Measurements from ENCODE around the gene ZBP1.

DNA sequence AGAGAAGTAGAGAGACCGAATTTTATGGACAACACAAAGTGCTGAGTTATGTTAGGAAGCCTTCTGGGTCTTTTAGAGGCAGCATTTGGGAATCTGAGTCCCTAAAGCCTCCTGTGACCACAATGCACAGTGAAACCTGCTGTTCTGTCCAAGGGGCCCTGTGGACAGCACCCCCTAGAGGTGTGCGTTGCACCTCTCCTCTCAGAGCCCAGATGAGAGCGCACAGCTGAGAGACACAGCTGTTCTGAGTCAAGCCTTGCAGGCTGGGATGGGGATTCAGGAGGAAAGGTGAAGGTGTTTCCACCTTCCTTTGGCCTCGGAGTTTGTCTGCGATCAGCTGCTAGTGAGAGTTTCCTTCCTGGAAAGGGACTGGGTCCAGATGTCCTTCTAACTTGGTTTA lies 46.3 kb downstream of the ZBP1 start:
- TF ChIP-seq POLR2AphosphoS5 (IDR thresholded peaks at IDR 0.05; ENCODE audit: low read depth, low read length) = no peak
- no peak for TF ChIP-seq TAF1 (IDR thresholded peaks at IDR 0.05; ENCODE audit: borderline replicate concordance, low read depth, low read length)

All from GM12892 (cell line).